GM18511 (cell line): ENCODE measurements around the gene AKAP9.
"Not testable (repeated sequence)": the region's sequence is repeated elsewhere in the genome, so short reads cannot be mapped to it uniquely, and the experiment has no call there.

Source experiments
- ATAC-seq: cut with Tn5 transposase; IDR thresholded peaks from one replicate; pipeline ENCODE4 v1.9.1; 2021; ENCODE audit warnings: mild to moderate bottlenecking, moderate library complexity; ENCODE audit not compliant: unreplicated experiment

AKAP9 gene

DNA sequence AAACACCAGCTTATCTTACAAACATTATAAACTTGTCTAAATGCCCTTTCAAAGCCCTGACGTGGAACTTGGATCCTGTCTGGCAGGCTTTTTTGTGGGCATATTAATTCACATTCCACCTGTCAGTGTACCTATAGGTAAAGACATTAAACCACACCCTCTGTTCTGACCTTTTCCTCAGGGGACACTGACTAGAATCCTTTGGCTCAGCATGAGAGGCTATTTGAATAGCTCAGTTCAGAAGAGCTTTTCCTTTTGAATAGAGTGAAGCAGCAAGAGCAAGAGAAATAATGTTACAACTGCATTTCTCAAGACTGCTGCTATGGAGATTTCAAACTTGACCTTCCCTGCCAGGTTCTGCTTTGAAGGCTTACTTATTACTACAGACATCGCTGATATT is 116.7 kb downstream of the AKAP9 start:
- ATAC-seq = no peak

DNA sequence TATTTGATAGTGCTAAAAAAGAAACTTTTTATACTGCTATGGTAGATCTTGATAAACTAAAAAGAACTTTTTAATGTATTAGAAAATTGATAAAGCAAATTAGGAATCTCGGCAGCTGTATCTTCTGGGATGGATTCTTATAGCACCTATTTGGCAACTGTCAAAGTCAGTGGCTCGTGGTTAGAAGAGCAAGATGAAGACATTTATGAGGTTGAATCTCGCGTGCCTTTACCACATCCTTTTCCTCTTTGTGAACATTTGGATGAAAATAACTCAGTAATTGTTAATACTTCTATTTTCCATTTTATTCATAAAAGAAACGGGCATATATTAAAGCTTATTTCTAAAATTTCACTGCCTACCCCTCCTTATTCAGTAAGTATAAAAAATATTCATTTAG is 117.4 kb downstream of the AKAP9 start:
- ATAC-seq = no peak

DNA sequence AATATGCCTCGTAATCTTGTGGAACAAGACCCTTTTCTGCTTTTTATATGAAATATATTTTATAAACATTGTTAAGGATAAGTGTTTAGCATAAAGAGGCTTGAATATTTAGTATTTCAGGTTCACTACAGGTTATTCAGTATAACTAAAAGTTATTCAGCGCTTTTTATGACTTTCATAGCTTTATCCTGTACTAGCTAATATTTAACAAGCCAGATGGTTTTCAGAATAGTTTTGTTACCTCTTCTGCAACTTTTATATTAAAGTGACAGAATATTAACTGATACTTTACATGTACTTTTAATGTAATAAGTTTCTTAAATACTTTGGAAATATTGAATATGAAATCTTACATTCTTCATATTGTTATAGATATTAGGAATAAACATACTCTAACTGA is 118.2 kb downstream of the AKAP9 start:
- ATAC-seq = no peak

DNA sequence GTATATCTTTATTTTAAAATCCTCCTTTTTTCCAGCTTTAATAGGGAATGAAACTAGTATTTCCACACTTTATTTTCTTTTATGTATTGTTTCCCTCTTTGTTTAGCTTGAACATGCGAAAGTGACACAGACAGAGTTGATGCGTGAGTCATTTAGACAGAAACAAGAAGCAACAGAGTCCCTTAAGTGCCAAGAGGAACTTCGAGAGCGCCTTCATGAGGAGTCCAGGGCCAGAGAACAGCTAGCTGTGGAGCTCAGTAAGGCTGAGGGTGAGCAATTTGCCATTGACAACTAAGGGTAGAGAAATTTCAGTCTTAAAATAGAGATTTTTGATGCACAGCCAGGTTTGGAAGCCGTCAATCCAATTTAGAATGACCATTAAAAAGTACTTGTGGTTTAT is 120.5 kb downstream of the AKAP9 start:
- ATAC-seq = no peak

DNA sequence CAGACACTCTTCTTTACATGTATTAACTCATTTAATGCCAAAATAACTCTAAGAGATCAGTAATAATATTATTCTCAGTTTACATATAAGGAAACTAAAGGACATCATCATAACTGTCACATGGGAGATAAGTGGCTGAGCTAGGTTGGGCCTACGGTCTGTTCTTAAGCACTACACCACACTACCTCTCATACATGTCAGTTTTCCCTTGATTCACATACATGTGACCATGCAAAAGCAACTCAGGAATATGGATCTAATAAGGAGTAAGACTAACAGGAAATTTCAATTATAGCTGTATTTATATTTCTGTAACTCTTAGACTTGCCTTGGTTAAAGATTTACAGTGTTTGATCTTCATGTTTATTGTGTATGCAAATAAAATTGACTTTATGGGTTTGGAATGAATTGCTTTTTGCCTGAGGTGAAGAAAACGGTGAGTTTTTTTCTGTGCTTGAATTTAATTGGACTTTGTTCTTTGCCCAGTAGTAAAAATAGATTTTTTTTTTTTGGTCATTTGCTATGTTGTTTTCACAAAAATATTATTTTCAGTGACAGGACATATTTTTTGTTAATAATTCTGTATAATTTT is 123.9 kb downstream of the AKAP9 start:
- ATAC-seq = no peak

DNA sequence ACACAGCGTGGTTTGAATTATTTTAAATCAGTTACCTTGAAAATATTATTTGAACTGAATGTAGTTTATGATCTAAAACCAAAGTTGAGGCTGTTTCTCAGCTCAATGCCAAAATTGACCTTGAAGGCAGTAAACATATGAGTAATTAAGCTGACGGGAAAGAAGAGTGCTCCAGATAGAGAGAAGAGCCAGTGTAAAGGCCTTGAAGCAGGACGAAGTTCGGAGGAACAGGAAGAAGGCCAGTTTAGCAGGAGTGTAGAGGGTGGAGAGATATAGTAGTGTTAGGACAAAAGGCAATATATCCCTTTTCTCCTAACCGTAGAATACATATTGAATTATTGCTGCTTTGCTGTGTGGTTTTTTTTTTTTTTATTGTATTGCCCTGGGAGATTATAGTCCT is 130.4 kb downstream of the AKAP9 start:
- ATAC-seq = no peak

DNA sequence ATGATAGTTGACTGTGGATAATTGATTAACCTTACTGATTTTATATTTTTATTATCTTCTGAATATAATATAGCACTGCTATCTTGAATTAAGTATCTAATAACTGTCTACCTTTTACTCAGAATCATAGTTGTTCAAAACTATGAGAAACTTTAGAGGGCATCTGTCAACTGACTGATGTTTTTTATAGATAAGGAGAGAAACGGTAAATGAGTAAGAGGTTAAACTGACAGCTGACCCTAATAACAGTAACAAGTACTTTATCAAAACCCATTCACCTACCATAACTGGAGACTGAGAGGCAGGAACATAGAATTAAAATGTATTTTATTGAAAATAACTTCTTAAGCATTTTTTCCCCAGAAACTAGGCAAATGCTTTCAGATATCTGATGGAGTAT is 131.5 kb downstream of the AKAP9 start:
- ATAC-seq = no peak

DNA sequence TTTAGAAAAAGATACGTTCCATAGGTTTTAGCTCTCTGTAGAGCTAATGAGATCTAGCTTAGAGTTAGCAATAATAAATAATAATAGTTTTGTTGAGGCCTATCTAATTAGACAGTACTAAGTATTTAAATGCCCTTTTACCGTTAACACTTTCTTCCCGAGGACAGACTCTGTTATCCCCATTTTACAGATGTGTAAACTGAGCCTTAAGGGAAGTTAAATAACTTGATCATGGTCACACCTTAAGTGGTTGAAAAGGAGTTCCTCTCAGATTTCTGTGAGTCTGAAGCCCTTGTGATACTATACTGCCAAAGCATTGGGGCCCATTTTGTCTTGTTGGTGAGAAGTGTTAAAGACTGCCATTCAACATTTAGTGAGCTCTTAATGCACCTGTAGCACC is 132.0 kb downstream of the AKAP9 start:
- ATAC-seq = no peak

DNA sequence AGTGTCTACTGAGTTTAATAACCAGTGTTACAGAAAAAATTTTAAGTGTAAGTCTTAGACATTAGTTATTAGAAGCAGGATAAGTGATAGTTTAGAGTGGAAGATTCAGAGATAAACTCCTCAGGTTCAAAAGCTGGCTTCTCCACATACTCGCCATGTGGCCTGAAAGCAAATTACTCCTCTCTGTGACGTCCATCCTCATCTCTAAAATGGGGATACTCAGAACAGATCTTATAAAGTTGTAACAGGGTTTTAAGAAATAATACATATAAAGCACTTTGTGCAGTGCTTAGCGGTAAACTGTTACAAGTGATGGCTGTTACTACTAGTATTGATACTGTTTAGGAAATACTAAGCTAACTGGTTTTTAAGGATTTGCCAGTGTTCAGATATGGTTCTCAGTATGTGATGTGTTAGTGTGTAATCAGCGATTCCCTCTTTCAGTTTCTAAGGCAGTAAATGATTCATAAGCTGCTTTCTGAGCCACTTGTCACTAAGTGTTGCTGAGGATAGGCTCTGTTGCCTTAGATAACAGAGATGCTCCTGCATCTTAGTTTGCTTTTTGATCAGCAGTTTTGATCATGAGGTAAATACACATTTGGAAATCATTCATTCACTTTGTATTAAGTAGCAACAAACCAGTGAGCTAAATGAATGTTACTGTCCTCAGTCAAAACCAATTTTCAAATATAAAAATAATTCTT is 134.9 kb downstream of the AKAP9 start:
- peak; percentile 95 for ATAC-seq

DNA sequence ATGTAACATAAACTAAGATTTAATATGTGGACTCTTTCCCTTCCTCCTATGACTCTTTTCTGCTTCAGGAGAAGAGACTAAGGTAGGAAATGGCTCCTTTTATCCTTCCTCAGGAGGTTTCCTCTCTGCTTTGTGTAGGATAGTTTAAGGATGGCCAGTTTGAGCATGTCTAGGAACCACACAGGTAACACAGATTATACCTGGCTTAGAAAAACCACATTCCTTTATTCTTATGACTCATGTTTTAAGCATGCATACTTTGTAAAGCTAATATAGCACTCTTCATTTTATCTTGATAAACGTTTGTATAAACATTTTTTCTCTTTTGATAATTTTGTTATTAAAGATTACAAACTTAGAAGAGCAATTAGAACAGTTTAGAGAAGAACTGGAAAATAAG is 135.8 kb downstream of the AKAP9 start:
- ATAC-seq = no peak

DNA sequence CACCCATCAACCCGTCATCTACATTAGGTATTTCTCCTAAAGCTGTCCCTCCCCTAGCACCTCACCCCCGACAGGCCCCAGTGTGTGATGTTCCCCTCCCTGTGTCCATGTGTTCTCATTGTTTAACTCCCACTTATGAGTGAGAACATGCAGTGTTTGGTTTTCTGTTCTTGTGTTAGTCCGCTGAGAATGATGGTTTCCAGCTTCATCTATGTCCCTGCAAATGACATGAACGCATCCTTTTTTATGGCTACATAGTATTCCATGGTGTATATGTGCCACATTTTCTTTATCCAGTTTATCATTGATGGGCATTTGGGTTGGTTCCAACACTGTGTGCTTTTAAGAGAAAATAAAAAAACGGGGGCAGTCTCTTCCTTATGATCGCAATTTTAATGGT is 143.3 kb downstream of the AKAP9 start:
- not testable (repeated sequence) for ATAC-seq

DNA sequence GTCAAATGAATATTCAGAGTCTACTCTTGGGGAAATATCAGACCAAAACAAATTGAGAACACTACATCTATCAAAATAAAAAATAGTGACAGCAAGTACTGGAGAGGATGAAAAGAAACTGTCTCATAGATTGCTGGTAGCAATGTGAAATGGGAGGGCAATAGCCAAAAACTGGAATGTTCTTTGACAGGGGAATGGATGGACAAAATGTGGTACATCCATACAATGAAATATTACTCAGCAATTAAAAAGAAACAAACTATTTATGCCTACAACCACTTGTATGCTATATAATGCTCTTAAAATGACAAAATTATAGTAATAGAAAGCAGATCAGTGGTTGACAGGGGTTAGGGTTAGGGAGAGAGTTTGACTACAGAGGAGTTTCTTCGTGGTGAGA is 147.6 kb downstream of the AKAP9 start:
- ATAC-seq = no peak

DNA sequence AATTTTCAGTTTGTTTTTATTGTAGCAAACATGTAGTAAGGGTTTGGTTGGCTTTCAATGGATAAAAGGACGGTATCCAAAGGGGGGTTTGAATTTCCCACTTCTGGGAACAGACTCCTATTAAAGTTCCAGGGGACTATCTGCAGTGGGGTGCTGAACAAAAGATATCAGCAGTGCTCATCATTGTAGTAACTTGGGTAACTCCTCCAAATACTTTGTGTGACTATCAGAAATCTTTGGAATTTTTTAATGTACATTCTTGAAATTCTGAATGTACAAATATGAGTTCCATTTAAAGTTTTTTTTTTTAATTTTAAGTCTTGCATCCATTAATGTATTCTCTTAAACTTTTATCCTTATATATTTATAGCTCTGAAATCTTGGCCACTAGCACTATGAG is 151.5 kb downstream of the AKAP9 start:
- no peak for ATAC-seq

DNA sequence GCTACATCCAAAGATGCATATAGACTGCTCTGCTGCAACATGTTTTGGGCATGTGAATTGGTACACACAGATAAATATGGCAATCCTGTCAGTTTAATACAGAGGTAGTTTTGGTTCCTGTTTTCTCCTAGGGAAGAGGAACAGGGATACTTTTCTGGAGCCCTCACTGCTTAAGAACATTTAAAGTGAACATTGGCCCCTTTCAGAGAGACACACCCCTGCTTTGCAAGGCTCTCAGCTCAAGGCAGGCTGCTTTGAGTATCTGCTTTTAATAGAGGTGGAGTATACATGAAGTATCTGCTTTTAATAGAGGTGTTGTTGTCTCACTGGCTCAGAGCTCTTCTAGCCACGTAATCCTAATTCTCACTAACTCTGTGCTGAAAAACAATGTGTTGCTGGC is 154.7 kb downstream of the AKAP9 start:
- no peak for ATAC-seq

DNA sequence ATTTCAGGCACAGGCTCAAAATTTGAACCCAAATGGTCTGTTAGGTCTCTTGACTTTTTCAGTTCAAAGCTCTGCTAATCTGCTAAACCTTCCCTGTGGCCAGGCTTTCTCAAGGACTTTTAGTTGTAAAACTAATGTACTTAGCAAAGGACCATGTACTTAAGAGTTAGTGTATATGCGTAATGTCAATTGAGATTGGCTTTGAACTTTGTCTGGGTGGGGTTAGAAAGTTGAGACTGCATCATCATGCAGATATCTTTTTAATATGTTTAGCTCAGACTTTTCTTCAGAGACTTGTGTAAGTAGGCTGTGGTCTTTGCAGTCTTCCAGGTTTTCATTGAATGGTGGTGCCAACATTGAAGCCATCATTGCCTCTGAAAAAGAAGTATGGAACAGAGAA is 159.9 kb downstream of the AKAP9 start:
- ATAC-seq = no peak

DNA sequence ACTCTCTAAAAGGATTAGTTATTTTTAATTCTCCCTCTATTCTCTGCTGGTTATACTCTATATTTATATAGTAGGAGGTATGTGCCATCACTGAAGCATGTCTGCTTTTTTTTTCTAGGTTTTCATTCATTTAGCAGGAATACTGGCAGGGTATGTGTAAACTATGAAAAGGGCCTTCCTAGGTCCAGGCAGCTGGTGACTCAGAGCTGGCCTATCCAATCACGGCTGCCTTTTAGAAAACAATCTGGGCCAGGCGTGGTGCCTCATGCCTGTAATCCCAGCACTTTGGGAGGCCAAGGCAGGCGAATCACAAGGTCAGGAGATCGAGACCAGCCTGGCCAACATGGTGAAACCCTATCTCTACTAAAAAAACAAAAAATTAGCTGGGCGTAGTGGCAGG is 162.2 kb downstream of the AKAP9 start:
- not testable (repeated sequence) for ATAC-seq

DNA sequence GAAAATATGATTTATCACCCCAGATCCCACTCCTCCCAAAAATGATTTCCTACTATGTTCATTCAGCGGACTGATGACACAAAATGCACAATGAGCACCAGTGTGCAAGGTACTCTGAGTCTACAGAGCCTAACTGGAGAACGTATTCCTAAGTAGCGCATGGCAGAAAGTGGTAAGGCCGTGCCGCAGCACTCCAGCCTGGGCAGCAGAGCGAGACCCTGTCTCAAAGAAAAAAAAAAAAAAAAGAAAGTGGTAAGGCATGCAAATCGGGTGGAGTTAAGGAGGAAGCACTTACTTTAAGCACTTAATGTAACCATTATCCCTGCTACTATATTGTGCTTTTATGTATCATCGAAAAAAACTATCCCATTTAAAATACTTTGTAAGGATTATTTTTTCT is 168.2 kb downstream of the AKAP9 start:
- ATAC-seq = no peak

DNA sequence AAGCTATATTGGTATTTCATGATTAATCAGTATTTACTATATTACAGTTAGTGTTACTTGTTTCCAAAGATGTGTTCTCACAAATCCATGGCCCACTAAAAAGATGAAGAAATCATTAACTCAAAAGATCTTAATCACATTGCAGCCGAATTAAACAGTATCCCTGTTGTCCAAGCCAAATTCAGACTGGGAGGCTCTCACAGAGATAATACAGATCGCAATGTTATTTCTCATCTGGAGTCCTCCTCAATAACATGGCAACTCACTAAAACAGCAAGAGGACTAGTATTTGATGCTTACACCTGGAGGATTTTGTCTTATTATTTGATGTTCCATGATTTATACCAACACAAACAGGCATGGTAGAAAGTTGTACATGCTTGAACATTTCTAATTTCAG is 170.2 kb downstream of the AKAP9 start:
- no peak for ATAC-seq

DNA sequence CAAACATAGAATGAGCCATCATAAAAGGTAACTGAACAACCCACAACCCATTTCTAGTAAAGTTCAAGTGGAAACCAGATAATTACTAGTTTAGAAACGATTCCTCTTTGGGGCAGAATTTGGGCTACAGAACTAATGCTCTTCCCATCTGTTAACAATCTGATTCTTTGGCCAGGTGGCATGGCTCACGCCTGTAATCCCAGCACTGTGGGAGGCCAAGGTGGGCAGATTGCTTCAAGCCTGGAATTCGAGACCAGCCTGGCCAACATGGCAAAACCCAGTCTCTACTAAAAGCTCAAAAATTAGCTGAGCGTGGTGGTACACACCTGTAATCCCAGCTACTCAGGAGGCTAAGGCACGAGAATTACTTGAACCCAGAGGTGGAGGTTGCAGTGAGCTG is 175.2 kb downstream of the AKAP9 start:
- no peak for ATAC-seq

DNA sequence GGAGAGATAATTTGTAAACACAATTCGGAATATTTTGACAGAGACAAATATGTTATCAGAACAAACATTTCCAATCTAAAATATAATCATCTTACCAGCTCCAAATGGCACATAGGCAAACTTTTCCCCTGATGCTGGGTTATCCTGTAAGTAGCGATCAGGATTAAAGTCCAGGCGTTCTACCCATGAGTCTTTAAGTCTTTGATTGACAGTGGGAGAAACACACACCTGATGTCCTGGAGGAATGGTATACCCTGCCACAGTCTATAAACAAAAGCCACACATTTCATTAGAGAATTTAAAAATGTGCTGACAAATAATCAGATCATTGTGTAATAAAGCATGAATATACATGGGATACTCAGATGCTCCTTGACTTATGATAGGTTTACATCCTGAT is 176.3 kb downstream of the AKAP9 start:
- ATAC-seq = no peak

DNA sequence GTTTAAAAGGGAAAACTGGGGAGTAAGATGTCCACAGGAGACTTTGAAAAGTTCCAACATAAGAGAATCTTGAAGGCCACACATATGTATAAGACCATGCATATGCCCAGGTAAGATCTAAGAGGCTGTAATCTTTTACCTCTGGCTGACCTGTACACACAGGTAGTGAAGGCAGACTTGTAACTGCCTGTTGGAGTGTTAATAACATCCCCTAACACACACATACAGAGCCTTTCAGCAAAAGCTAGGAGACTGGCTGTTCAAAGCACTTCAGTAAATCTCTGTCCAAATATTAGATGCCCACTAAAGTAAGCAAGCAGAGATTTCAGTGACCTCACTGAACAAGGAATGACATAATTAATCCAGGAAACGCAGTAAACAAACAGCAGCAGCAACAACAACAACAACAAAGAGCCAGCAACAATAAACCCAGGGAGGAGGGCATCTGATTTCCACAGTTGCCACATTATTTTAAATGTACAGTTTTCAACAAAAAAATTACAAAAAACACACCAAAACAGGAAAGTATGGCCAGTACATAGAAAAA is 178.6 kb downstream of the AKAP9 start:
- no peak for ATAC-seq

DNA sequence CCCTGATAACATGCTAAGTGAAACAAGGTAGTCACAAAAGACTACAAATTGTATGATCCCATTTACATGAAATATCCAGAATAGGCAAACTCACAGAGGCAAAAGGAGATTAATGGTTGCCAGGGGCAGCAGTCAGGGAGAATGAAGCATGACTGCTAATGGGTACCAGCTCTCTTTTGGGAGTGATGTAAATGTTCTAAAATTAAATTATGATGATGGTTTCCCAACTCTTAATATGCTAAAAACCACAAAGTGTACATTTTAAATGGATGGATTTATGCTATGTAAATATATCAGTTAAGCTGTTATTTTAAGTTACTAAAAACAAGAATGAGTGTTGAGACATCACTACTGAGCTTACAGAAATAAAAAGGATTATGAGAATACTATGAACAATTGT is 181.0 kb downstream of the AKAP9 start:
- ATAC-seq = no peak

DNA sequence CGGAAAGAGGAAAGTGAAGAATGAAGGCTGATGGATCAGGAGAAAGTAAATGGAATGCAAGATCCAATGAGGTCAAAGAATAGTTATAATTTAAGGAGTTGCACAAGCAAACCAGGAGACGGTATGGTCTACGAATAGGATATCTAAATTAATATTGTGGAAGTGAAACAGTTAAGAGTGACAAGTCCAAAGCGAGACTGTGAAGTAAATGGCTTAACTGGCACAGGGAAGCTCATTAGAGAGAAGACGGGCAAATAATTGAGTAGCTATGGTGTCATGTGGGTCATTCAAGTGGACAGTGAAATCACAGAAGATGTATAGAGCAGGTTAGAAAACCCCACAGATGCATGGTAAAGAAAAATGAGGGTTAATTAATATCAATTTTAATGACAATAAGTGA is 190.4 kb downstream of the AKAP9 start:
- no peak for ATAC-seq
